Naive thymus-derived CD4-positive, alpha-beta T cell (primary cell): Measurements from ENCODE around the gene SFI1. TPM values are rescaled to one million over a fixed set of nuclear protein-coding genes. Genes with fewer than 3 reads are reported as not detected.

Experiments used
- ATAC-seq: fragments of 150-1000 bp; cut with Tn5 transposase; 2 replicates; pipeline ENCODE4 v1.10.0; 2021; ENCODE audit warnings: mild to moderate bottlenecking, moderate library complexity
- CTCF ChIA-PET: fragments of 350-600 bp; sonication (Branson Sonifier 250); formaldehyde crosslinking; loops from one replicate; lab custom pipeline; 2021; ENCODE audit warnings: antibody characterized with exemption; lab: Charles Lee
- POLR2A ChIA-PET: fragments of 350-600 bp; sonication (Branson Sonifier 250); formaldehyde crosslinking; loops from one replicate; lab custom pipeline; 2021; ENCODE audit warnings: antibody characterized with exemption, inconsistent platforms; lab: Charles Lee
- DNase-seq, 9 donors: peaks; one replicate each; pipeline versions ENCODE4 v3.0.0 to v3.0.0-alpha.2; 2020 to 2022; ENCODE audit warnings: mixed read lengths in 1 of 9
- H3K27ac ChIP-seq: one replicate; pipeline ENCODE4 v1.7.0; 2013; ENCODE audit warnings: mild to moderate bottlenecking, low read depth, low read length, moderate library complexity
- H3K27me3 ChIP-seq, 2 donors: one replicate each; pipeline ENCODE4 v1.7.0; 2013; ENCODE audit warnings: low read length in 2 of 2, mild to moderate bottlenecking in 2 of 2, moderate library complexity in 2 of 2; ENCODE audit not compliant: control insufficient read depth in 2 of 2, insufficient read depth in 2 of 2
- H3K36me3 ChIP-seq, 3 experiments: 1 replicate in 2 of 3; 2 replicates in 1 of 3; pipeline ENCODE4 v1.7.0; 2013; ENCODE audit warnings: low read length in 3 of 3, mild to moderate bottlenecking in 3 of 3, moderate library complexity in 1 of 3; ENCODE audit not compliant: insufficient read depth in 3 of 3, control insufficient read depth in 2 of 3
- H3K4me1 ChIP-seq, 2 donors: one replicate each; pipeline ENCODE4 v1.7.0; 2013; ENCODE audit warnings: low read length in 2 of 2, mild to moderate bottlenecking in 2 of 2, moderate library complexity in 1 of 2; ENCODE audit not compliant: control insufficient read depth in 2 of 2, insufficient read depth in 2 of 2
- H3K4me3 ChIP-seq: 2 replicates; pipeline ENCODE4 v1.7.0; 2013; ENCODE audit warnings: mild to moderate bottlenecking, low read length
- H3K9me3 ChIP-seq, 3 experiments: 1 replicate in 2 of 3; 2 replicates in 1 of 3; pipeline ENCODE4 v1.7.0; 2013; ENCODE audit warnings: low read length in 3 of 3; ENCODE audit not compliant: control insufficient read depth in 2 of 3
- H3K27ac Mint-ChIP-seq, 9 donors: one replicate each; pipeline ENCODE4 v1.8.0; 2020 to 2022; ENCODE audit warnings: mixed read lengths in 9 of 9, mild to moderate bottlenecking in 8 of 9, moderate library complexity in 5 of 9, inconsistent platforms in 2 of 9
- H3K27me3 Mint-ChIP-seq, 5 donors: one replicate each; pipeline ENCODE4 v1.8.0; 2021 to 2022; ENCODE audit warnings: mixed read lengths in 5 of 5, mild to moderate bottlenecking in 1 of 5
- H3K36me3 Mint-ChIP-seq, 5 donors: one replicate each; pipeline ENCODE4 v1.8.0; 2020 to 2022; ENCODE audit warnings: mixed read lengths in 5 of 5, mild to moderate bottlenecking in 3 of 5, inconsistent platforms in 1 of 5
- H3K4me1 Mint-ChIP-seq, 7 donors: one replicate each; pipeline ENCODE4 v1.8.0; 2020 to 2022; ENCODE audit warnings: mixed read lengths in 7 of 7, mild to moderate bottlenecking in 3 of 7, inconsistent platforms in 1 of 7
- H3K4me3 Mint-ChIP-seq, 10 donors: one replicate each; pipeline ENCODE4 v1.8.0; 2020 to 2022; ENCODE audit warnings: mild to moderate bottlenecking in 10 of 10, mixed read lengths in 10 of 10, moderate library complexity in 6 of 10, inconsistent platforms in 2 of 10
- H3K9me3 Mint-ChIP-seq, 11 donors: one replicate each; pipeline ENCODE4 v1.8.0; 2020 to 2022; ENCODE audit warnings: mixed read lengths in 11 of 11, mild to moderate bottlenecking in 4 of 11, inconsistent platforms in 1 of 11, moderate library complexity in 1 of 11
- intact Hi-C, 2 donors: fragments of 100-400 bp; cut with micrococcal nuclease; formaldehyde crosslinking; loops; one replicate each; pipeline ENCODE4 v1.15.1; 2023
- polyA plus RNA-seq, 2 donors: library from polyadenylated mRNA; unstranded; fragments of 300-500 nt; fragmentation: Illumina TruSeq; gene quantifications; one replicate each; pipeline ENCODE4 v1.2.3, GENCODE V29; 2021
- total RNA-seq, 6 experiments: library from RNA in 5 of 6; stranded (reverse) in 5 of 6; gene quantifications; 1 replicate in 5 of 6; 2 replicates in 1 of 6; pipeline ENCODE4 v1.2.3 and lab custom pipeline; 2021 to 2026

The SFI1 gene
- total and polyA plus RNA-seq, 7 experiments from 2014 or later, result 25.9 to 359 (median 253) TPM

DNA sequence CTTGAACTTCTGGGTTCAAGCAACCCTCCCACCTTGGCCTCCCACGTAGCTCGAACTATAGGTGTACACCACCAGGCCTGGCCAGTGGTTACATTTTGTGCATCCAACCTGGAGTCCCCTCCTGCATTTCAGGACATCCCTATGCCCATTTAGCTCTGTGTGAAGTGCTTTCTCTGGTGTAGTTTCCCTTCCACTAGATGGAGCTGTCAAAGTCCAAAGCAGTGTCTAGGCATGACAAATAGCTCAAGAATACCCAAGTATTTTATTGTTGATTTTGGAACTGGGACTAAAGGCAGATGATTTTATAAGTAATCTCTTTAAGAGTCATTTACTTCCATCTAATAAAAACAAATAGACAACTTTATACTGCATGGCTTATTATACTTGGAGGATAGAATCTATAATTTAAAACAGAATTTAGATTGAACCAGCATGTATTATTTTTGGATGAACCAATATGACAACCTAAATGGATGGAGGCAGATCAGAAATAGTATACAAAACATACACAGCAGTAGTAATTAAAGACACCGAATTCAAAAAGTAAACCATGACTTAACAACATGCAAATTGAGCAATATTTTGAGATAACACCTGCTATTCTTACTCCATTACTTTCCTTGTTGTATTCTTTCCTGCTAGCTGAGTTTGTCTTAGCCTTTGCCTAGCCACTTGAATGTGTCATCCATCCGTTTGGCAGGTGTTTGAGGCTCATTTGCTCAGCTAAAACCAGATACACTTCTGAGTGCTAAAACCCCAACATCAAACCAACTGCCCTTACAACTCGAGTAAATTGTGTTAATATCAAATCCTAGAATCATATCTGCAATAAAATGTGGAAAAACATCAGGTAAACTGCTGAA, 44.4 kb upstream of the SFI1 start:
- H3K4me3 Mint-ChIP-seq, result no peak overlapping the region
- H3K27me3 Mint-ChIP-seq, result no peaks in the 10 kb centered on the region
- H3K4me1 Mint-ChIP-seq, result peaks cover 0 to 4% (median 0%) of the 10 kb centered on the region in 7 donors
- Histone ChIP-seq H3K27ac (no peak overlapping the region), H3K9me3 (no peaks in the 10 kb centered on the region), H3K36me3 (peaks cover 4 to 44% (median 4%) of the 10 kb centered on the region in 3 experiments), H3K4me3 (no peak overlapping the region), H3K27me3 (no peaks in the 10 kb centered on the region), H3K4me1 (no peaks in the 10 kb centered on the region)
- H3K27ac Mint-ChIP-seq, result peak overlapping the region in 7 of 9 donors; percentile 4 to 59 (median 28)
- ChIA-PET CTCF (interaction anchor here (0.6 to 1.1 kb wide), 4 partner anchors 28 to 264 kb away, joined by 4 to 7 read pairs (median 4); no protein-coding TSS in a partner anchor), POLR2A (interaction anchor here (0.7 to 1.4 kb wide), 3 partner anchors 37 to 178 kb away, joined by 4 read pairs; no protein-coding TSS in a partner anchor)
- ATAC-seq (peak; percentile 63), DNase-seq (peak in 5 of 9 donors; percentile 12 to 31 (median 21))
- peaks cover 0 to 16% (median 5%) of the 10 kb centered on the region in 5 donors for H3K36me3 Mint-ChIP-seq
- H3K9me3 Mint-ChIP-seq, result no peaks in the 10 kb centered on the region
- intact Hi-C loops, result loop anchor here (1.0 to 5.0 kb wide), 3 partner anchors 45 to 182 kb away; partner anchors contain the start of gene SFI1 (in 1 of the 2)

- Mint-ChIP-seq H3K4me1 (peaks cover 0 to 4% (median 0%) of the 10 kb centered on the region in 7 donors), H3K27ac (peak overlapping the region in 1 of 9 donors; percentile 42), H3K4me3 (no peak overlapping the region), H3K9me3 (no peaks in the 10 kb centered on the region), H3K36me3 (peaks cover 7 to 40% (median 24%) of the 10 kb centered on the region in 5 donors), H3K27me3 (no peaks in the 10 kb centered on the region)
- POLR2A ChIA-PET, result no interaction called here
- Histone ChIP-seq H3K36me3 (peaks cover 19 to 62% (median 26%) of the 10 kb centered on the region in 3 experiments), H3K4me1 (no peaks in the 10 kb centered on the region), H3K4me3 (no peak overlapping the region), H3K27me3 (no peaks in the 10 kb centered on the region), H3K9me3 (no peaks in the 10 kb centered on the region), H3K27ac (no peak overlapping the region)
- intact Hi-C loops, result loop anchor here in 1 of 2 donors (2.0 kb wide), 1 partner anchor 47 kb away; no protein-coding TSS in a partner anchor
- DNase-seq (no peak), ATAC-seq (no peak)
- CTCF ChIA-PET, result no interaction called here
These were observed 34.6 kb upstream of the SFI1 start for GRCh38 chr22:31461699-31462098.

- ATAC-seq (no peak), DNase-seq (no peak)
- Mint-ChIP-seq H3K4me3 (no peak overlapping the region), H3K36me3 (peaks cover 4 to 44% (median 32%) of the 10 kb centered on the region in 5 donors), H3K27ac (no peak overlapping the region), H3K9me3 (no peaks in the 10 kb centered on the region), H3K4me1 (peaks cover 0 to 5% (median 0%) of the 10 kb centered on the region in 7 donors), H3K27me3 (no peaks in the 10 kb centered on the region)
- Histone ChIP-seq H3K27me3 (no peaks in the 10 kb centered on the region), H3K4me3 (no peak overlapping the region), H3K9me3 (no peaks in the 10 kb centered on the region), H3K4me1 (no peaks in the 10 kb centered on the region), H3K27ac (no peak overlapping the region), H3K36me3 (peaks cover 14 to 65% (median 19%) of the 10 kb centered on the region in 3 experiments)
- CTCF ChIA-PET, result no interaction called here
- intact Hi-C loops, result no loop called here
- POLR2A ChIA-PET, result interaction anchor here (0.8 kb wide), 1 partner anchor 49 kb away, joined by 3 read pairs; no protein-coding TSS in a partner anchor
These were observed 31.0 kb upstream of the SFI1 start for GRCh38 chr22:31465307-31465706.

DNA sequence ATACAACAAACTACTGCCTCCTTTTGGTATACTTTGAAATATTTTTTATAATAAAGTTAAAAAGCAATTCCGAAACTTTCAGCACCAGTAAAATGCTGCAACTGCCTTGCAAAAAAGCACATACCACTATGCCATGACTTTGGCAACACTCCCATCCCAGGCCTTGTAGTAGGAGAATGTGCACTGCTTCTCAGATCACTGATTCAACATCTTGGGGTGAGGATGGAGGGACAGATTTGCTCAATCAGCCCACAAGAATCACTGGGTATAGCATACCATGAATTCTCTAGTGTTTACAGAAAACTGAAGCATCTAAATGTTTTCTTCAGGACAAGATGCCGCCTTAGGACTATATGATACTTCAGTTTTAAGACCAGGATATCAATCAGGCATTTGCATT, 21.6 kb upstream of the SFI1 start:
- no peaks in the 10 kb centered on the region for H3K9me3 Mint-ChIP-seq
- ChIA-PET CTCF (no interaction called here), POLR2A (no interaction called here)
- H3K27ac Mint-ChIP-seq, result peak overlapping the region in 1 of 9 donors; percentile 19
- no peak overlapping the region for H3K4me3 ChIP-seq
- no peak overlapping the region for H3K27ac ChIP-seq
- no peaks in the 10 kb centered on the region for H3K27me3 Mint-ChIP-seq
- intact Hi-C loops, result no loop called here
- no peak for DNase-seq
- peaks cover 0 to 6% (median 4%) of the 10 kb centered on the region in 3 experiments for H3K36me3 ChIP-seq
- no peaks in the 10 kb centered on the region for H3K4me1 ChIP-seq
- ATAC-seq, result no peak
- H3K9me3 ChIP-seq, result no peaks in the 10 kb centered on the region
- H3K4me1 Mint-ChIP-seq, result peaks cover 0 to 25% (median 12%) of the 10 kb centered on the region in 7 donors
- peaks cover 0 to 19% (median 12%) of the 10 kb centered on the region in 5 donors for H3K36me3 Mint-ChIP-seq
- no peak overlapping the region for H3K4me3 Mint-ChIP-seq
- H3K27me3 ChIP-seq, result no peaks in the 10 kb centered on the region

DNA sequence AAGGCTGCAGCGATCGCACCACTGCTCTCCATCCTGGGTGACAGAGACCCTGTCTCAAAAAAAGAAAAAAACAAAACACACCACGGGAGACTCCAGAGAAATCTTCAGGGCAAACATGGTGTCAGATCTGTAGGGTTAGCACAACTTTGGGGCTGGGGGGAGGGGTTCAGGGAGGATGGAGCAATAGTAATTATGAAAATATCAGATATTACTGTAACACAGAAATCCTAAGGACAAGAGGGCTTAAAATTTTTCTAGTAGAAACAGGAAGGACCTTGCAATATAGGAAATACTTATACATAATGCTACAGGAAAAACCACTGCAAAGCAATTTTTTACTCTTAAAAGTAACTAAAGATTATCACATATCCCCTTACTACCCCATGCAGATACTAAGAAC, 20.5 kb upstream of the SFI1 start:
- H3K4me3 Mint-ChIP-seq, result no peak overlapping the region
- no peak overlapping the region for H3K27ac Mint-ChIP-seq
- Histone ChIP-seq H3K4me3 (no peak overlapping the region), H3K9me3 (no peaks in the 10 kb centered on the region), H3K4me1 (no peaks in the 10 kb centered on the region), H3K27ac (no peak overlapping the region), H3K27me3 (no peaks in the 10 kb centered on the region), H3K36me3 (peaks cover 0 to 6% (median 2%) of the 10 kb centered on the region in 3 experiments)
- peaks cover 0 to 25% (median 12%) of the 10 kb centered on the region in 7 donors for H3K4me1 Mint-ChIP-seq
- no peak for DNase-seq
- intact Hi-C loops, result no loop called here
- no peaks in the 10 kb centered on the region for H3K9me3 Mint-ChIP-seq
- POLR2A ChIA-PET, result interaction anchor here (0.7 kb wide), 1 partner anchor 17 kb away, joined by 4 read pairs; no protein-coding TSS in a partner anchor
- peaks cover 0 to 26% (median 16%) of the 10 kb centered on the region in 5 donors for H3K36me3 Mint-ChIP-seq
- no peaks in the 10 kb centered on the region for H3K27me3 Mint-ChIP-seq
- no peak for ATAC-seq
- CTCF ChIA-PET, result no interaction called here

- ChIA-PET CTCF (no interaction called here), POLR2A (interaction anchor here (1.1 kb wide), 1 partner anchor 12 kb away, joined by 3 read pairs; no protein-coding TSS in a partner anchor)
- no peak for ATAC-seq
- Mint-ChIP-seq H3K27ac (peak overlapping the region in 1 of 9 donors; percentile 42), H3K4me1 (peaks cover 4 to 25% (median 19%) of the 10 kb centered on the region in 7 donors), H3K9me3 (no peaks in the 10 kb centered on the region), H3K36me3 (peaks cover 0 to 31% (median 18%) of the 10 kb centered on the region in 5 donors), H3K27me3 (no peaks in the 10 kb centered on the region), H3K4me3 (no peak overlapping the region)
- Histone ChIP-seq H3K27ac (no peak overlapping the region), H3K27me3 (no peaks in the 10 kb centered on the region), H3K4me3 (no peak overlapping the region), H3K36me3 (peaks cover 0 to 17% (median 6%) of the 10 kb centered on the region in 3 experiments), H3K9me3 (no peaks in the 10 kb centered on the region), H3K4me1 (no peaks in the 10 kb centered on the region)
- no peak for DNase-seq
- intact Hi-C loops, result no loop called here
These were observed 19.0 kb upstream of the SFI1 start for GRCh38 chr22:31477329-31477728.
